ENCODE results near the gene TIGD1.

Gene TIGD1

GRCh38 chr2:232550354-232551249 is at the start of gene TIGD1, which contains the start of gene EIF4E2:
Gene TIGD1, minus strand, starts transcription at chr2:232550557. Its CDS starts 675 bp downstream, at chr2:232549882.
Gene EIF4E2, plus strand, starts transcription at chr2:232550689. Its CDS starts 36 bp downstream, at chr2:232550725.
- DNase-seq (ENCODE audit: low read depth, low spot score) = peak; percentile 35
- H3K4me3 ChIP-seq = peak within 1 kb of the TSS; percentile 100
- no peak for TF ChIP-seq FOXP2 (optimal IDR thresholded peaks at IDR 0.05; ENCODE audit: control extremely low read depth, extremely low read length, insufficient read depth)
- TF ChIP-seq EZH2 (IDR thresholded peaks at IDR 0.05) = no peak
- TF ChIP-seq POLR2AphosphoS5 (IDR thresholded peaks at IDR 0.05; ENCODE audit: borderline replicate concordance, low read depth, low read length) = peak; percentile 97
- no peaks in the 10 kb centered on the region; the same call in 1 of the 2 replicates for H3K9me3 ChIP-seq (ENCODE audit: low read depth, low read length)
- peak within 1 kb of the TSS; percentile 100 for H3K9ac ChIP-seq (ENCODE audit: insufficient read length)
- peak within 1 kb of the TSS; percentile 94 for H3K27ac ChIP-seq
- peaks cover 32% of the 10 kb centered on the region for H3K36me3 ChIP-seq (ENCODE audit: insufficient read depth, low read length)

GRCh38 chr2:232598293-232598692 is 47.9 kb upstream of the TIGD1 start:
- H3K36me3 ChIP-seq (ENCODE audit: insufficient read depth, low read length) = no peaks in the 10 kb centered on the region
- H3K4me3 ChIP-seq = no peak overlapping the region
- H3K9ac ChIP-seq (ENCODE audit: insufficient read length) = no peak overlapping the region
- TF ChIP-seq FOXP2 (optimal IDR thresholded peaks at IDR 0.05; ENCODE audit: control extremely low read depth, extremely low read length, insufficient read depth) (no peak), EZH2 (IDR thresholded peaks at IDR 0.05) (no peak), POLR2AphosphoS5 (IDR thresholded peaks at IDR 0.05; ENCODE audit: borderline replicate concordance, low read depth, low read length) (no peak)
- no peaks in the 10 kb centered on the region for H3K9me3 ChIP-seq (ENCODE audit: low read depth, low read length)
- H3K27ac ChIP-seq = no peak overlapping the region
- no peak for DNase-seq (ENCODE audit: low read depth, low spot score)

- Histone ChIP-seq H3K9me3 (ENCODE audit: low read depth, low read length) (no peaks in the 10 kb centered on the region), H3K9ac (ENCODE audit: insufficient read length) (no peak overlapping the region), H3K4me3 (no peak overlapping the region), H3K27ac (no peak overlapping the region), H3K36me3 (ENCODE audit: insufficient read depth, low read length) (no peaks in the 10 kb centered on the region)
- TF ChIP-seq FOXP2 (optimal IDR thresholded peaks at IDR 0.05; ENCODE audit: control extremely low read depth, extremely low read length, insufficient read depth) (no peak), POLR2AphosphoS5 (IDR thresholded peaks at IDR 0.05; ENCODE audit: borderline replicate concordance, low read depth, low read length) (no peak), EZH2 (IDR thresholded peaks at IDR 0.05) (no peak)
- DNase-seq (ENCODE audit: low read depth, low spot score) = no peak
These were observed 47.2 kb upstream of the TIGD1 start for GRCh38 chr2:232597362-232598079.

GRCh38 chr2:232593982-232594381 is 43.6 kb upstream of the TIGD1 start:
- Histone ChIP-seq H3K4me3 (no peak overlapping the region), H3K36me3 (ENCODE audit: insufficient read depth, low read length) (no peaks in the 10 kb centered on the region), H3K9ac (ENCODE audit: insufficient read length) (no peak overlapping the region), H3K27ac (no peak overlapping the region), H3K9me3 (ENCODE audit: low read depth, low read length) (no peaks in the 10 kb centered on the region)
- no peak for TF ChIP-seq FOXP2 (optimal IDR thresholded peaks at IDR 0.05; ENCODE audit: control extremely low read depth, extremely low read length, insufficient read depth)
- TF ChIP-seq POLR2AphosphoS5 (IDR thresholded peaks at IDR 0.05; ENCODE audit: borderline replicate concordance, low read depth, low read length) = no peak
- no peak for TF ChIP-seq EZH2 (IDR thresholded peaks at IDR 0.05)
- no peak for DNase-seq (ENCODE audit: low read depth, low spot score)

GRCh38 chr2:232592772-232593395 is 42.5 kb upstream of the TIGD1 start:
- Histone ChIP-seq H3K36me3 (ENCODE audit: insufficient read depth, low read length) (no peaks in the 10 kb centered on the region), H3K27ac (no peak overlapping the region), H3K9ac (ENCODE audit: insufficient read length) (no peak overlapping the region), H3K4me3 (no peak overlapping the region), H3K9me3 (ENCODE audit: low read depth, low read length) (no peaks in the 10 kb centered on the region)
- no peak for DNase-seq (ENCODE audit: low read depth, low spot score)
- no peak for TF ChIP-seq EZH2 (IDR thresholded peaks at IDR 0.05)
- no peak for TF ChIP-seq POLR2AphosphoS5 (IDR thresholded peaks at IDR 0.05; ENCODE audit: borderline replicate concordance, low read depth, low read length)
- TF ChIP-seq FOXP2 (optimal IDR thresholded peaks at IDR 0.05; ENCODE audit: control extremely low read depth, extremely low read length, insufficient read depth) = no peak

GRCh38 chr2:232588680-232589585 is 38.6 kb upstream of the TIGD1 start:
- H3K9me3 ChIP-seq (ENCODE audit: low read depth, low read length) = no peaks in the 10 kb centered on the region
- TF ChIP-seq FOXP2 (optimal IDR thresholded peaks at IDR 0.05; ENCODE audit: control extremely low read depth, extremely low read length, insufficient read depth) (no peak), EZH2 (IDR thresholded peaks at IDR 0.05) (no peak)
- H3K4me3 ChIP-seq = no peak overlapping the region
- no peak overlapping the region for H3K9ac ChIP-seq (ENCODE audit: insufficient read length)
- DNase-seq (ENCODE audit: low read depth, low spot score) = no peak
- H3K36me3 ChIP-seq (ENCODE audit: insufficient read depth, low read length) = no peaks in the 10 kb centered on the region; the same call in 1 of the 2 replicates
- H3K27ac ChIP-seq = no peak overlapping the region

GRCh38 chr2:232588031-232588430 is 37.7 kb upstream of the TIGD1 start:
- Histone ChIP-seq H3K9ac (ENCODE audit: insufficient read length) (no peak overlapping the region), H3K9me3 (ENCODE audit: low read depth, low read length) (no peaks in the 10 kb centered on the region), H3K36me3 (ENCODE audit: insufficient read depth, low read length) (no peaks in the 10 kb centered on the region; the same call in 1 of the 2 replicates), H3K27ac (no peak overlapping the region), H3K4me3 (no peak overlapping the region)
- no peak for DNase-seq (ENCODE audit: low read depth, low spot score)
- no peak for TF ChIP-seq POLR2AphosphoS5 (IDR thresholded peaks at IDR 0.05; ENCODE audit: borderline replicate concordance, low read depth, low read length)
- TF ChIP-seq FOXP2 (optimal IDR thresholded peaks at IDR 0.05; ENCODE audit: control extremely low read depth, extremely low read length, insufficient read depth) = no peak
- TF ChIP-seq EZH2 (IDR thresholded peaks at IDR 0.05) = no peak
